SW480 (cell line): ENCODE measurements around the gene ARL4D.
"Not testable (repeated sequence)": the region's sequence is repeated elsewhere in the genome, so short reads cannot be mapped to it uniquely, and the experiment has no call there.

Experiments
- DNase-seq: peaks from one replicate; pipeline ENCODE4 v3.0.0-alpha.2; 2016; ENCODE audit warnings: low spot score

ARL4D gene

GRCh38 chr17:43398724-43399595 lies at the start of gene ARL4D:
Gene ARL4D (plus strand): TSS chr17:43398993. CDS start chr17:43399733, 740 bp downstream.
- DNase-seq: peak; percentile 64

- no peak for DNase-seq
These were observed 49.7 kb upstream of the ARL4D start for GRCh38 chr17:43349142-43349541.

GRCh38 chr17:43350888-43351361 lies 47.9 kb upstream of the ARL4D start:
- DNase-seq: no peak

- DNase-seq: peak; percentile 96
These were observed 47.1 kb upstream of the ARL4D start for GRCh38 chr17:43351691-43352090.

GRCh38 chr17:43352579-43353331 lies 46.0 kb upstream of the ARL4D start:
- no peak for DNase-seq

GRCh38 chr17:43353393-43353792 lies 45.4 kb upstream of the ARL4D start:
- no peak for DNase-seq

- DNase-seq: no peak
These were observed 44.4 kb upstream of the ARL4D start for GRCh38 chr17:43354371-43354770.

- DNase-seq: no peak
These were observed 42.3 kb upstream of the ARL4D start for GRCh38 chr17:43356450-43356849.

GRCh38 chr17:43356999-43357398 lies 41.8 kb upstream of the ARL4D start:
- DNase-seq: no peak

GRCh38 chr17:43359469-43360110 lies 39.2 kb upstream of the ARL4D start:
- no peak for DNase-seq

GRCh38 chr17:43360376-43360738 lies 38.4 kb upstream of the ARL4D start:
- DNase-seq: peak; percentile 87

GRCh38 chr17:43360739-43361505 lies 37.9 kb upstream of the ARL4D start:
- peak; percentile 100 for DNase-seq

GRCh38 chr17:43363181-43363925 lies 35.4 kb upstream of the ARL4D start:
- DNase-seq: no peak

- DNase-seq: no peak
These were observed 34.9 kb upstream of the ARL4D start for GRCh38 chr17:43363926-43364285.

- DNase-seq: no peak
These were observed 33.4 kb upstream of the ARL4D start for GRCh38 chr17:43365356-43365755.

- not testable (repeated sequence) for DNase-seq
These were observed 32.9 kb upstream of the ARL4D start for GRCh38 chr17:43365921-43366320.

- DNase-seq: no peak
These were observed 31.7 kb upstream of the ARL4D start for GRCh38 chr17:43366891-43367736.

GRCh38 chr17:43367737-43368242 lies 31.0 kb upstream of the ARL4D start:
- peak; percentile 98 for DNase-seq

- peak; percentile 90 for DNase-seq
These were observed 29.9 kb upstream of the ARL4D start for GRCh38 chr17:43368740-43369506.
